Karpas-422 (cell line): ENCODE data around the gene PTPRM. TPM values are rescaled to one million over a fixed set of nuclear protein-coding genes. Genes with fewer than 3 reads are reported as not detected.
"Not testable (repeated sequence)": the region's sequence is repeated elsewhere in the genome, so short reads cannot be mapped to it uniquely, and the experiment has no call there.

Experiments
- DNase-seq: peaks from one replicate; pipeline ENCODE4 v3.0.0-alpha.2; 2015
- H2AFZ ChIP-seq: fragments of 200-600 bp; sonication (generic); 2 replicates; pipeline ENCODE4 v1.6.1; 2014; ENCODE audit warnings: antibody characterized with exemption, low read length, mixed read lengths
- H3K27ac ChIP-seq: fragments of 200-600 bp; sonication (generic); 2 replicates; pipeline ENCODE4 v1.5.1; 2014; ENCODE audit warnings: mild to moderate bottlenecking, low read length, moderate library complexity
- H3K27me3 ChIP-seq: fragments of 200-600 bp; sonication (generic); 2 replicates; pipeline ENCODE4 v1.6.1; 2014; ENCODE audit warnings: low read length, mixed read lengths
- H3K36me3 ChIP-seq: fragments of 200-600 bp; sonication (generic); 2 replicates; pipeline ENCODE4 v1.6.1; 2014; ENCODE audit warnings: low read length, mixed read lengths; ENCODE audit not compliant: insufficient read depth
- H3K4me1 ChIP-seq: fragments of 200-600 bp; sonication (generic); 2 replicates; pipeline ENCODE4 v1.6.1; 2014; ENCODE audit warnings: mild to moderate bottlenecking, low read length, mixed read lengths
- H3K4me2 ChIP-seq: fragments of 200-600 bp; sonication (generic); 2 replicates; pipeline ENCODE4 v1.6.1; 2014; ENCODE audit warnings: low read length, low read depth, mild to moderate bottlenecking; ENCODE audit not compliant: poor library complexity, severe bottlenecking
- H3K4me3 ChIP-seq: fragments of 200-600 bp; sonication (generic); 2 replicates; pipeline ENCODE4 v1.5.1; 2014; ENCODE audit warnings: mild to moderate bottlenecking, antibody characterized with exemption, low read length, mixed read lengths
- H3K79me2 ChIP-seq: fragments of 200-600 bp; sonication (generic); 2 replicates; pipeline ENCODE4 v1.6.1; 2014; ENCODE audit warnings: mild to moderate bottlenecking, low read length, mixed read lengths
- H3K9ac ChIP-seq: fragments of 200-600 bp; sonication (generic); 2 replicates; pipeline ENCODE4 v1.6.0; 2014; ENCODE audit warnings: low read length
- H3K9me2 ChIP-seq: fragments of 200-600 bp; sonication (generic), shearing (Covaris generic); replicated peaks from 2 replicates; pipeline ENCODE4 v1.6.0; 2014; ENCODE audit warnings: mild to moderate bottlenecking, low read length, moderate library complexity; ENCODE audit not compliant: insufficient read depth
- H3K9me3 ChIP-seq: fragments of 300-700, 200-600 bp; sonication (generic); 2 replicates; pipeline ENCODE4 v1.6.1; 2014; ENCODE audit warnings: low read length, mixed read lengths
- H4K20me1 ChIP-seq: fragments of 200-600 bp; sonication (generic); 2 replicates; pipeline ENCODE4 v1.6.1; 2014; ENCODE audit warnings: mild to moderate bottlenecking, antibody characterized with exemption, low read length, low read depth; ENCODE audit not compliant: insufficient read depth
- total RNA-seq: library from RNA; depleted of rRNA; stranded (reverse); fragments of >200 nt; shearing (Covaris generic); gene quantifications from 2 replicates; pipeline ENCODE4 v1.2.3, GENCODE V29; 2014; ENCODE audit warnings: low replicate concordance

The PTPRM gene
- total RNA-seq, 1 experiment from 2014 or later: not detected

DNA sequence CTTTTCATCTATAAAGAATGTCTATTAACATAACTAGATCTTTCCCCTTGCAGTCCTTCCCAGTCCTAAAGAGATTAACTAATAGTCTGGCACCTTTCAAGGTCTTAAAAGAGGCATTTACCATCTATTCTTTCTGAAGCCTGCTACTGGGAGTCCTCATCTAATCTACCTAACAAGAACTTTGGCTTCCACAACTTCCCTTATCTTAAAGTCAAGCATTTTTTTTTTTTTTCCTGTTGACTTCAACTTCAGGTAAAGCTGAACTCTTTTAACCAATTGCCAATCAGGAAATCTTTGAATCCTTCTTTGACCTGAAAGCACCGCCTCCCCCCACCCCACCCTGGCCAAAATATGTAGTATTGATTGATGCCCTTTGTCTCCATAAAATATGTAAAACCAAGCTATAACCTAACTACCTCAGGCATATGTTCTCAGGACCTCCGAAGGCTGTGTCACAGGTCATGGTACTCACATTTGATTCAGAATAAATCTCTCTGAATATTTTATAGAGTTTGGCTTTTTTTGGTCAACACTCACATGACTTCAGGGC lies 168.6 kb downstream of the PTPRM start:
- no peaks in the 10 kb centered on the region for H3K4me1 ChIP-seq
- no peak overlapping the region for H3K9ac ChIP-seq
- H3K27ac ChIP-seq: no peak overlapping the region
- no peaks in the 10 kb centered on the region for H3K27me3 ChIP-seq
- no peaks in the 10 kb centered on the region for H3K36me3 ChIP-seq
- no peaks in the 10 kb centered on the region for H4K20me1 ChIP-seq
- H3K4me2 ChIP-seq: no peak overlapping the region
- no peak overlapping the region for H3K4me3 ChIP-seq
- H3K9me3 ChIP-seq: no peaks in the 10 kb centered on the region
- DNase-seq: no peak
- H2AFZ ChIP-seq: no peak overlapping the region
- no peaks in the 10 kb centered on the region for H3K79me2 ChIP-seq
- no peaks in the 10 kb centered on the region for H3K9me2 ChIP-seq

GRCh38 chr18:7736526-7736925 lies 169.4 kb downstream of the PTPRM start:
- H4K20me1 ChIP-seq, H3K9ac ChIP-seq, H3K79me2 ChIP-seq, H3K9me2 ChIP-seq, H3K27me3 ChIP-seq, DNase-seq, H3K9me3 ChIP-seq, H2AFZ ChIP-seq, H3K27ac ChIP-seq, H3K4me3 ChIP-seq, H3K4me1 ChIP-seq, H3K4me2 ChIP-seq, H3K36me3 ChIP-seq: not testable (repeated sequence)

DNA sequence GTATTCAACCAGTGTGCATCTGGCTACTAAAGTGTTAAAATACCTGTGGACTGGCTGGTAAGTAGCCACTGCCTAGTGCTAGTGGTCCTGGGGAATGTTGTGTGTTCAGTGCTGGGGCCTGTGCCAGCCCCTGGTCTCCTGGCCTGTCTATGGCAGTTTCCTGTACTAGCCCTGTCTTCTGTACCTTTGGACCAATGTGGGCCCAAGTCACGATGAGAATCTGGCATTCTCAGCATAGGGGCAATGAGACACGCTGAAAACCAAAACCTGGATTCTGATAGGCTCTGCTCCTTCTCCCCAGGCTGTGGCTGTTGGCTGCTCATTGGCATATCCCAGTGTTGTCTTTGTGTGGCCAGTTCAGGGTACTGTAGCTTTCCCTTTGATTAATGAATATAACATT lies 170.4 kb downstream of the PTPRM start:
- Histone ChIP-seq H3K9me2 (no peaks in the 10 kb centered on the region), H4K20me1 (no peaks in the 10 kb centered on the region), H3K4me3 (no peak overlapping the region), H3K4me1 (no peaks in the 10 kb centered on the region), H3K4me2 (no peak overlapping the region), H2AFZ (no peak overlapping the region), H3K27ac (no peak overlapping the region), H3K9me3 (no peaks in the 10 kb centered on the region), H3K9ac (no peak overlapping the region), H3K27me3 (no peaks in the 10 kb centered on the region), H3K36me3 (no peaks in the 10 kb centered on the region), H3K79me2 (no peaks in the 10 kb centered on the region)
- no peak for DNase-seq

DNA sequence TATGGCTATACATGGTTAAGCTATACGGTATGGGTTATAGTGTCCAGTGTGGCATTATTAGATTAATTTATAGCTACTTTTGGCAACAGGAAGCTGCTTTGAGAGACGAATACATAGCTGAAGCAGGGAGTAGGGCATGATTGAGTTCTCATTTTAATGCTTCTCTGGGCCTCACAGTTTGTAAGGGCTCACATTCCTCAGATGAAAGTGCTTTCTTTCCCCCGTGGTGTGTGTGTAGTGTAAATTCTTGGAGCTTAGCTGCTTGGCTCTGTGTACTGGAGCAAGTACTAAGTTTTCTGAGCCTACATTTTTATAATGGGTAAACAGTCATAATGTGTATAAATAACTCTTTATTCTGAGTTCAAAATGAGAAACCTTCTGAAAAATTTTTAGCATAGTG lies 173.7 kb downstream of the PTPRM start:
- H2AFZ ChIP-seq: no peak overlapping the region
- no peak overlapping the region for H3K4me3 ChIP-seq
- no peaks in the 10 kb centered on the region for H3K36me3 ChIP-seq
- no peak overlapping the region for H3K4me2 ChIP-seq
- H3K27me3 ChIP-seq: no peaks in the 10 kb centered on the region
- no peaks in the 10 kb centered on the region for H3K9me2 ChIP-seq
- no peak for DNase-seq
- H3K79me2 ChIP-seq: no peaks in the 10 kb centered on the region
- no peak overlapping the region for H3K27ac ChIP-seq
- no peaks in the 10 kb centered on the region for H3K4me1 ChIP-seq
- H3K9ac ChIP-seq: no peak overlapping the region
- no peaks in the 10 kb centered on the region for H4K20me1 ChIP-seq
- H3K9me3 ChIP-seq: peaks cover 6% of the 10 kb centered on the region; the same call in 1 of the 2 replicates

GRCh38 chr18:7741640-7742039 lies 174.5 kb downstream of the PTPRM start:
- no peak overlapping the region for H3K4me3 ChIP-seq
- H3K27ac ChIP-seq: no peak overlapping the region
- H3K9me2 ChIP-seq: no peaks in the 10 kb centered on the region
- no peaks in the 10 kb centered on the region for H3K36me3 ChIP-seq
- no peaks in the 10 kb centered on the region for H4K20me1 ChIP-seq
- no peaks in the 10 kb centered on the region for H3K79me2 ChIP-seq
- H3K9ac ChIP-seq: no peak overlapping the region
- no peak overlapping the region for H3K4me2 ChIP-seq
- DNase-seq: no peak
- no peaks in the 10 kb centered on the region for H3K27me3 ChIP-seq
- peaks cover 6% of the 10 kb centered on the region; the same call in 1 of the 2 replicates for H3K9me3 ChIP-seq
- H2AFZ ChIP-seq: no peak overlapping the region
- no peaks in the 10 kb centered on the region for H3K4me1 ChIP-seq

GRCh38 chr18:7742224-7742623 lies 175.1 kb downstream of the PTPRM start:
- no peak overlapping the region for H3K27ac ChIP-seq
- no peaks in the 10 kb centered on the region for H3K27me3 ChIP-seq
- no peak overlapping the region for H3K9ac ChIP-seq
- H3K9me3 ChIP-seq: peaks cover 7% of the 10 kb centered on the region; the same call in 1 of the 2 replicates
- no peaks in the 10 kb centered on the region for H4K20me1 ChIP-seq
- no peaks in the 10 kb centered on the region for H3K4me1 ChIP-seq
- H3K79me2 ChIP-seq: no peaks in the 10 kb centered on the region
- H3K4me3 ChIP-seq: no peak overlapping the region
- H3K9me2 ChIP-seq: no peaks in the 10 kb centered on the region
- no peaks in the 10 kb centered on the region for H3K36me3 ChIP-seq
- H2AFZ ChIP-seq: no peak overlapping the region
- H3K4me2 ChIP-seq: no peak overlapping the region
- no peak for DNase-seq

DNA sequence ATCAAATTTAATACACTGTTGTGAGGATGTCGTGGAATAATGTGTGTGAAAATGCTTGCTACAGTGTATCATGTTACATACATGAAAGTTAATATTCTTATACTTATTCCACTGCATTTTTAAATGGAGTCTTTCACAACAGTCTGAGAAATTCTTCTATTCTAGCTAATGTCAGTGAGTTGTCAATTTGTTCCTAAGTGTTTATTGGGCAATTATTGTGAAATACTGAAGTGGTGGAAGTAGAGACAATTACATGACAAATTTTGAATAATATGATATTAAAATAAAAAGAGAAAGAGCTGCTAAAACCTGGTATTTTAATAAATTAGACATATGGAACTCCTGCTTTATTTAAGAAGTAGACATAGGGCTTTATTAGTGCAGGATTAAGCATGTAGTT lies 176.1 kb downstream of the PTPRM start:
- H3K79me2 ChIP-seq: no peaks in the 10 kb centered on the region
- H3K9ac ChIP-seq: no peak overlapping the region
- H3K9me3 ChIP-seq: peaks cover 12% of the 10 kb centered on the region
- H3K36me3 ChIP-seq: no peaks in the 10 kb centered on the region
- H4K20me1 ChIP-seq: no peaks in the 10 kb centered on the region
- no peak overlapping the region for H2AFZ ChIP-seq
- H3K4me3 ChIP-seq: no peak overlapping the region
- H3K4me2 ChIP-seq: no peak overlapping the region
- no peak overlapping the region for H3K27ac ChIP-seq
- H3K4me1 ChIP-seq: no peaks in the 10 kb centered on the region
- no peaks in the 10 kb centered on the region for H3K27me3 ChIP-seq
- no peaks in the 10 kb centered on the region for H3K9me2 ChIP-seq
- no peak for DNase-seq

DNA sequence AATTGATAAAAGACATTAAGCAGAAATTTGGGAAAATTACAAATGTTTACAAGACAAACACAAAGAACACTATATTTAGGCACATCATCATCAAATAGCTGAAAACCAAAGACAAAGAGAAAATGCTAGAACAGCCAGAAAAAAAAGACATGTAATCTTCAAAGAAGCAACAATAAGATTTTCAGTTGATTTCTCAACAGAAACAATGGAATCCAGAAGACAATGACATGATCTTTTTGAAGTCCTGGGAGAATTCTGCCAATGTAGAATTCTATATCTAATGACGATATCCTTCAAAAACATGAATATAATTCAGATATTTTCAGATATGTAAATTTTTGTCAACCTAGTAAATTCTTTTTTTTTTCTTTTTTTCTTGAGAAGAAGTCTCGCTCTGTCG lies 179.0 kb downstream of the PTPRM start:
- Histone ChIP-seq H3K9me3 (peaks cover 18% of the 10 kb centered on the region), H4K20me1 (no peaks in the 10 kb centered on the region), H3K4me2 (no peak overlapping the region), H2AFZ (no peak overlapping the region), H3K9me2 (no peaks in the 10 kb centered on the region), H3K36me3 (no peaks in the 10 kb centered on the region), H3K27ac (no peak overlapping the region), H3K27me3 (no peaks in the 10 kb centered on the region), H3K9ac (no peak overlapping the region), H3K4me1 (no peaks in the 10 kb centered on the region), H3K4me3 (no peak overlapping the region), H3K79me2 (no peaks in the 10 kb centered on the region)
- no peak for DNase-seq
